Upper lobe of left lung (tissue), 4 donors: ENCODE measurements around the gene AKT2.

Experiments used
- EP300 ChIP-seq, 4 donors: sonication (generic); formaldehyde crosslinking; IDR thresholded peaks; one replicate each; pipeline ENCODE4 v1.5.1; 2017; ENCODE audit warnings: antibody characterized with exemption in 4 of 4, control low read depth in 2 of 4
- POLR2A ChIP-seq, 4 donors: fragments of 450-650 bp; IDR thresholded peaks; one replicate each; pipeline ENCODE4 v1.5.1; 2016 to 2017; ENCODE audit warnings: antibody characterized with exemption in 4 of 4, mild to moderate bottlenecking in 2 of 4
- POLR2AphosphoS5 ChIP-seq, 2 donors: sonication (generic); formaldehyde crosslinking; IDR thresholded peaks; one replicate each; pipeline ENCODE4 v1.5.1; 2017; ENCODE audit warnings: antibody characterized with exemption in 2 of 2
- TF ChIP-seq, protein P1 (sequence below), 6 experiments: fragments of 450-650 bp in 4 of 6; fragments of 200-600 bp in 2 of 6; sonication (generic) in 2 of 6; IDR thresholded peaks; one replicate each; pipeline ENCODE4 v1.5.1; 2016 to 2019; ENCODE audit warnings: antibody characterized with exemption in 6 of 6

- TF ChIP-seq EP300 (IDR thresholded peaks at IDR 0.05) (no peak), POLR2A (IDR thresholded peaks at IDR 0.05) (no peak), POLR2AphosphoS5 (IDR thresholded peaks at IDR 0.05) (no peak)
- TF ChIP-seq, protein P1, sequence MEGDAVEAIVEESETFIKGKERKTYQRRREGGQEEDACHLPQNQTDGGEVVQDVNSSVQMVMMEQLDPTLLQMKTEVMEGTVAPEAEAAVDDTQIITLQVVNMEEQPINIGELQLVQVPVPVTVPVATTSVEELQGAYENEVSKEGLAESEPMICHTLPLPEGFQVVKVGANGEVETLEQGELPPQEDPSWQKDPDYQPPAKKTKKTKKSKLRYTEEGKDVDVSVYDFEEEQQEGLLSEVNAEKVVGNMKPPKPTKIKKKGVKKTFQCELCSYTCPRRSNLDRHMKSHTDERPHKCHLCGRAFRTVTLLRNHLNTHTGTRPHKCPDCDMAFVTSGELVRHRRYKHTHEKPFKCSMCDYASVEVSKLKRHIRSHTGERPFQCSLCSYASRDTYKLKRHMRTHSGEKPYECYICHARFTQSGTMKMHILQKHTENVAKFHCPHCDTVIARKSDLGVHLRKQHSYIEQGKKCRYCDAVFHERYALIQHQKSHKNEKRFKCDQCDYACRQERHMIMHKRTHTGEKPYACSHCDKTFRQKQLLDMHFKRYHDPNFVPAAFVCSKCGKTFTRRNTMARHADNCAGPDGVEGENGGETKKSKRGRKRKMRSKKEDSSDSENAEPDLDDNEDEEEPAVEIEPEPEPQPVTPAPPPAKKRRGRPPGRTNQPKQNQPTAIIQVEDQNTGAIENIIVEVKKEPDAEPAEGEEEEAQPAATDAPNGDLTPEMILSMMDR (IDR thresholded peaks at IDR 0.05) = no peak
Observed at GRCh38 chr19:40313229-40313983, 28.3 kb upstream of the AKT2 start.
